ENCODE data around the gene FRG2.
"Not testable (repeated sequence)": the region's sequence is repeated elsewhere in the genome, so short reads cannot be mapped to it uniquely, and the experiment has no call there.

The FRG2 gene

GRCh38 chr4:190027156-190027555 lies at the start of gene FRG2:
TSS of gene FRG2 (minus strand) at chr4:190027256. CDS start at chr4:190027204, 52 bp downstream.
- not testable (repeated sequence) for DNase-seq

GRCh38 chr4:190068351-190068750 lies 41.3 kb upstream of the FRG2 start:
- not testable (repeated sequence) for DNase-seq

- DNase-seq = not testable (repeated sequence)
Observed at GRCh38 chr4:190064805-190065204, 37.7 kb upstream of the FRG2 start.

- not testable (repeated sequence) for DNase-seq
Observed at GRCh38 chr4:190064342-190064741, 37.3 kb upstream of the FRG2 start, which contains the start of gene DBET. TSS of gene DBET (plus strand) at chr4:190064502.

DNA sequence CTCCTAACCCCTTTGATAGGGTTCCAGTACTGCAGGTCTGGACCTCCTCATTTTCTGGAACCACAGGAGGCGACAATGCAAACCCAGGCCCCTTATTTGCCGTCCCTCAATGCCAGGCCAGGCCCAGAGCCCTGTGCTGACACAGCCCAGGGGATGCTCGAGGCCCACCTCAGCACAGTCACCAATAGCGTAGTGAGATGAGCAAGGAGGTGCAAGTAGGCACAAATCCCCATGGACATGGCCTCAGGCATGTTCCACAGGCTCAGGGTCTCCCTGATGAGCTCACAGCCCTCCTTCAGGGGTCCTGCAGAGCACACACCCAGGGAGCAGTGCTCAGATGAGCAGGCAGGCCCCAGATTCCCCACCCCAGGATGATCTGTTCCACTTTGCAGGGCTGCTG lies 31.9 kb upstream of the FRG2 start:
- DNase-seq = not testable (repeated sequence)

DNA sequence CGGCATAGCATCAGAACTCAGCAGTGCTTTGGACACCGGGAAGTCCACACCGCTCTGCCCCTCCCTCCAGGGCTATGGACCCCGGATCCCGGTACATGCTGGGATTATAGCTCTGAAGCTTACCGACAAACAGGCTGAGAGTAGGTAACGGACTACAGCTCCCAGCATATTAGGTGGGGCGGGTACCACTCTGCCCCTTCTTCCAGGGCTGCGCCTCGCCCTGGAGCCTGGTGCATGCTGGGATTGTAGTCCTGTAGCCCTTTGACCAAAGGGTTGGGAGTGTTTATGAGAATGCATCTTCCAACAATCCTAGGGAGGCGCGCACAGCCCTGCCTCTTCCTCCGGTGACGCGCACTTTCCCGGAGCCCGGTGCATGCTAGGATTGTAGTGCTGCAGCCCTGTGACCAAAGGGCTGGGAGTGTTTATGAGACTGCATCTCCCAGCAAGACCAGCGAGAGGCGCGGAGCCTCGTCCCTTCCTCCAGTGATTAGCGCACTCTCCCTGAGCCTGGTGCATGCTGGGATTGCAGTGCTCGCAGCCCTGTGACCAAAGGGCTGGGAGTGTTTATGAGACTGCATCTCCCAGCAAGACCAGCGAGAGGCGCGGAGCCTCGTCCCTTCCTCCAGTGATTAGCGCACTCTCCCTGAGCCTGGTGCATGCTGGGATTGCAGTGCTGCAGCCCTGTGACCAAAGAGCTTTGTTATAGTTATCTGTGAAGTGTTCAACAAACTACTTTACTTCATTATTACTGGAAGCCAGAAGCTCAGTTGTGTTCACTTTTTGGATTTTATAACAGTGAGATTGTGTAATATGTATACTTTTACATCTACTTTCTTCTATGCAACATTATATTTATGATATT lies 22.6 kb upstream of the FRG2 start:
- not testable (repeated sequence) for DNase-seq

DNA sequence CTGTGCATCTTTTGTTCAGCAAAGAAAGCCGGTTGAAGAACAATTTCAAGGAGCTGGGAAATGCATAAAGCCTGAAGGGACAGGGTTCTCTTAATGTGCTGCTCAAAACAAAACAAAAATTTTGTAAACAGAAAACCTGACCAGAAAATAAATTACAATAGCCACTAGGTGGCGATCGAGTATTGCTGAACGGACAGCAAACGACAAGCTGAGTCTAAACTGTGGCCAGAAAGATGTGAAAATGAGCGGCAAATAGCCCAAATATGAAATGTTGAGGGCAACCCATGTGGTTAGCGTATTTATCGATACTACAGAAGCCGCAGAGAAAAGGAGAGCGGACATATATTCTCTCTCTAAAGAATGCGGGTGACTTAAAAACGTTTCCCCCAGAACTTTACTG lies 20.6 kb upstream of the FRG2 start:
- not testable (repeated sequence) for DNase-seq

- not testable (repeated sequence) for DNase-seq
Observed at GRCh38 chr4:190040873-190041272, 13.8 kb upstream of the FRG2 start.

GRCh38 chr4:190037704-190038388 lies 10.8 kb upstream of the FRG2 start:
- not testable (repeated sequence) for DNase-seq

- not testable (repeated sequence) for DNase-seq
Observed at GRCh38 chr4:190031264-190031663, 4.2 kb upstream of the FRG2 start.

GRCh38 chr4:190022614-190023281 lies 4.3 kb downstream of the FRG2 start:
- not testable (repeated sequence) for DNase-seq

DNA sequence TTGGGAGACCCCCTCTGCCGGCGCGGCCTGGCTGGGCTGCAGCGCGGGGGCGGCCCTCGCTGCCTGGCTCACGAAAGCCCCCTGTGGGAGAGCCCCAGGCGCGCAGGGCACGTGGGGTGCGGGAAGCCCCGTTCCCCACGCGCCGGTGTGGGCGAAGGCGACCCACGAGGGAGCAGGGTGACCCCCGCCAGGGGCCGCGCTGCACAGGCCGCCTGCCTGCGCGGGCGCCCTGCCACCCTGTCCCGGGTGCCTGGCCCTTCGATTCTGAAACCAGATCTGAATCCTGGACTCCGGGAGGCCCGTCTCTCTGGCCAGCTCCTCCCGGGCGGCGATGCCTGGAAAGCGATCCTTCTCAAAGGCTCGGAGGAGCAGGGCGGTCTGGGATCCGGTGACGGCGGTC lies 5.1 kb downstream of the FRG2 start:
- DNase-seq = not testable (repeated sequence)

DNA sequence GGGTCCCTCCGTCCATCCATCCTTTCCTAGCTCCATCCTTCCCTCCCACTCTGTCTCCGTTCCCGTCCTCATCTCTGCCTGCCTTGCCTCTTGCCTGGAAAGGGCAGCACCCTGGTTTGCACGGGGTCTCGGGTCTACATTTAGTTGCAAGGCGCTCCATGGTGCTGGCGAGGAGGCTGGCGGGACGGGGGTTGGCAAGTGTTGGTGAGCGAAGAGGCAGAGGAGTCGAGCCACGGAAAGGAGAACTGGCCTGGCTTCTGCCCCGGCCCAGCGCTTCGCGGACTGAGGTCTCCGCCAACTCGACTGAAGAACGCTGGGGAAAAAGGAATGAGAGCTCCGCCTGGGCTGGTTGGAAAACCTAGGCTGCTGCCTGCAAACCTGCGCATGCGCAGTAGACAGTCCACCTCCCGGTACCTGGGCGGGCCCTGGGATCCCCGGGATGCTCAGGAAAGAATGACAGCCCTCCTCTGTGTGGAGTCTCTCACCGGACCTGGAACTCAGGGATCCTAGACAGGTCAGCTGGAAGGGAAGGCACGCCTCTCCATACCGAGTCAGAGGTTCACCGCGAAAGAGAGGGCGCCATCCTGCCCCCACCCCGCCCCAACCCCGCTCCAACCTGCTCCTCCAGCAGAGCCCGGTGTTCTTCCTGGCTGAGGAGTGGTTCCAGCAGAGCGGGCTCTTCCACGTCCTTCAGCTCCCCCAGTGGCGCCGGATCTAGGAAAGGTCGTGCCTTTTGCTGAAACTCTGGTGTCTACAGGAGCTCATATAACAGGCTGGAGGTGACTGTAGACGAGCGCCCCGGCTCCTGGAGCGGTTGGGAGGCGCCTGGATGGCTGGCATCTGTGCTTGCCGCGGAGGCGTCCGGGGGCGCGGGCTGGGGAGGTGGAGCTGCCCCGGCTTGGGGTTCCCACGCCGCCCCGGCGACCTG lies 6.0 kb downstream of the FRG2 start:
- no peak for DNase-seq

DNA sequence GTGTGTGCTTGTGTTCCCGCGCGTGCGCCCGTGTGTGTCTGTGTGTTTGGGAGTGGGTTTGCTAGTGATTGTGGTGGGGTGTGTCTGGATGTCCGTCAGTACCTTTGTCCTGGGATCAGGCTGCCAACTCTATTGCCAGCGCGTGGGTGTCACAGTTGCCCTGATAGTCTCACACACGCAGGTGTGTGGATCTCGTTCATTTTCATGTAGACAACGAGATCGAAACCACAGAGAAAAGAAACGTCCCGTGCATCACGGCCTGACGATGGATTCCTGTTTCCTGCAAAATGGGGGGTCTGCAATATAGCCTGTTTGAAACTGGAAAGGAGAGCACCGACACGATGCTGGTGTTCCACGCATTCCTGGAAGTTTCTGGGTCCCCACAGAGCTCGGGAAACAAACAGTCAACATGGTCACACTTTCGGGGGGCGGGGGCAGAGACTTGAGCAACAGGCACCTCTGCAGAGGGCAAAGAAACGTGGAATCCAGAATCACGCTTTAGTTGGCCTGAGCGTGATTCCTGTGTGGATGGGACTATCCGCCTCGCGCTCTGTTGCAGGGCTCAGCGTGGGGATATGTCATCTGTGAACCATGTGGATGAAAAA lies 7.1 kb downstream of the FRG2 start:
- DNase-seq = not testable (repeated sequence)

- no peak for DNase-seq
Observed at GRCh38 chr4:190019023-190019858, 7.8 kb downstream of the FRG2 start.

GRCh38 chr4:190018201-190018920 lies 8.7 kb downstream of the FRG2 start:
- DNase-seq = no peak

- no peak for DNase-seq
Observed at GRCh38 chr4:190017357-190018200, 9.5 kb downstream of the FRG2 start.

- DNase-seq = no peak
Observed at GRCh38 chr4:190016369-190017289, 10.4 kb downstream of the FRG2 start.

Data from SIG-M5 (cell line).